SU-DHL-6 (cell line): Measurements from ENCODE around the gene ARHGAP4.

Source experiments
- EZH2phosphoT487 ChIP-seq: fragments of 200-600 bp; sonication (generic), shearing (Covaris generic); conservative IDR thresholded peaks from 2 replicates; pipeline ENCODE4 v1.6.1; 2018; ENCODE audit warnings: mild to moderate bottlenecking, antibody characterized with exemption, low read length, moderate library complexity, mixed read lengths
- TF ChIP-seq, protein P1 (sequence below): fragments of 200-600 bp; sonication (generic); IDR thresholded peaks from one replicate; pipeline ENCODE4 v1.5.1; 2017; ENCODE audit warnings: antibody characterized with exemption, mild to moderate bottlenecking, low read length, moderate library complexity; ENCODE audit not compliant: insufficient read depth, poor library complexity, severe bottlenecking

DNA sequence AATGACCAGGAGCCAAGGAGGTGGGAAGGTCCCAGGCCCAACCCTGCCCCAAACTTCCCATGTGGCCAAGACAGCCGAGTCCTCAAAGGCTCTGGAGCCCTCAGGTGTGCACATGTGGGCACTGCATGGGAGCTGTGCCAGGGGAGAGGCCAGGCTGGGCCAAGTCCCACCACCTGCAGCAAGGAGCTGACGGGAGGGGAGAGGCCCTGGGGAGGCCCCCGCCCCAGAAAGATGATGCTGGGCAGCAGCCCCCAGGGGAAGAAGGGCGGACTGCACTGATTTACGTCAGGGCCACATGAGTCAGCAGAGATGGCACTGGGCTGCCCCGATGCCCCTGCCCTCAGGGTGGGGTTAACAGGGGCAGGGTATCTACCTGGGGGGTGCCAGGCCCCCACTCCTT, 41.5 kb downstream of the ARHGAP4 start:
- TF ChIP-seq, protein P1, sequence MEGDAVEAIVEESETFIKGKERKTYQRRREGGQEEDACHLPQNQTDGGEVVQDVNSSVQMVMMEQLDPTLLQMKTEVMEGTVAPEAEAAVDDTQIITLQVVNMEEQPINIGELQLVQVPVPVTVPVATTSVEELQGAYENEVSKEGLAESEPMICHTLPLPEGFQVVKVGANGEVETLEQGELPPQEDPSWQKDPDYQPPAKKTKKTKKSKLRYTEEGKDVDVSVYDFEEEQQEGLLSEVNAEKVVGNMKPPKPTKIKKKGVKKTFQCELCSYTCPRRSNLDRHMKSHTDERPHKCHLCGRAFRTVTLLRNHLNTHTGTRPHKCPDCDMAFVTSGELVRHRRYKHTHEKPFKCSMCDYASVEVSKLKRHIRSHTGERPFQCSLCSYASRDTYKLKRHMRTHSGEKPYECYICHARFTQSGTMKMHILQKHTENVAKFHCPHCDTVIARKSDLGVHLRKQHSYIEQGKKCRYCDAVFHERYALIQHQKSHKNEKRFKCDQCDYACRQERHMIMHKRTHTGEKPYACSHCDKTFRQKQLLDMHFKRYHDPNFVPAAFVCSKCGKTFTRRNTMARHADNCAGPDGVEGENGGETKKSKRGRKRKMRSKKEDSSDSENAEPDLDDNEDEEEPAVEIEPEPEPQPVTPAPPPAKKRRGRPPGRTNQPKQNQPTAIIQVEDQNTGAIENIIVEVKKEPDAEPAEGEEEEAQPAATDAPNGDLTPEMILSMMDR: no peak
- no peak for TF ChIP-seq EZH2phosphoT487
